Effector CD4-positive, alpha-beta T cell (primary cell): Measurements from ENCODE around the gene ZSWIM8.

Experiments
- DNase-seq: peaks from one replicate; pipeline ENCODE4 v3.0.0-alpha.2; 2020

Gene ZSWIM8

DNA sequence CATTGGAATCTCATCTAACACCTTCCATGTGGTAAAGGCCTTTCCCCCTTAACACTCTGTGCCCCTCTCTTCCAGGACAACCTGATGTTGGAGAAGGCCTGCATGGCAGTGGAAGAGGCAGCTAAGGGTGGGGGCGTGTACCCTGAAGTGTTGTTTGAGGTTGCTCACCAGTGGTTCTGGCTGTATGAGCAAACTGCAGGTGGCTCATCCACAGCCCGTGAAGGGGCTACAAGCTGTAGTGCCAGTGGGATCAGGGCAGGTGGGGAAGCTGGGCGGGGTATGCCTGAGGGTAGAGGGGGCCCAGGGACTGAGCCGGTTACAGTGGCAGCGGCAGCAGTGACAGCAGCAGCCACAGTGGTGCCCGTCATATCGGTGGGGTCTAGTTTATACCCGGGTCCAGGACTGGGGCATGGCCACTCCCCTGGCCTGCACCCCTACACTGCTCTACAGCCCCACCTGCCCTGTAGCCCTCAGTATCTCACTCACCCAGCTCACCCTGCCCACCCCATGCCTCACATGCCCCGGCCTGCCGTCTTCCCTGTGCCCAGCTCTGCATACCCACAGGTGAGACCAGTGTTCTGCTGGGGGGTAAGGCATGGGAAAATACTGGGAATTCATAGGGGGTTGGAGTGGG lies 13.6 kb downstream of the ZSWIM8 start:
- no peak for DNase-seq

GRCh38 chr10:73799899-73800559 lies 14.6 kb downstream of the ZSWIM8 start:
- no peak for DNase-seq

- DNase-seq, result no peak
Measured at GRCh38 chr10:73800560-73801252, 15.3 kb downstream of the ZSWIM8 start.

GRCh38 chr10:73801253-73801590 lies 15.8 kb downstream of the ZSWIM8 start:
- no peak for DNase-seq

DNA sequence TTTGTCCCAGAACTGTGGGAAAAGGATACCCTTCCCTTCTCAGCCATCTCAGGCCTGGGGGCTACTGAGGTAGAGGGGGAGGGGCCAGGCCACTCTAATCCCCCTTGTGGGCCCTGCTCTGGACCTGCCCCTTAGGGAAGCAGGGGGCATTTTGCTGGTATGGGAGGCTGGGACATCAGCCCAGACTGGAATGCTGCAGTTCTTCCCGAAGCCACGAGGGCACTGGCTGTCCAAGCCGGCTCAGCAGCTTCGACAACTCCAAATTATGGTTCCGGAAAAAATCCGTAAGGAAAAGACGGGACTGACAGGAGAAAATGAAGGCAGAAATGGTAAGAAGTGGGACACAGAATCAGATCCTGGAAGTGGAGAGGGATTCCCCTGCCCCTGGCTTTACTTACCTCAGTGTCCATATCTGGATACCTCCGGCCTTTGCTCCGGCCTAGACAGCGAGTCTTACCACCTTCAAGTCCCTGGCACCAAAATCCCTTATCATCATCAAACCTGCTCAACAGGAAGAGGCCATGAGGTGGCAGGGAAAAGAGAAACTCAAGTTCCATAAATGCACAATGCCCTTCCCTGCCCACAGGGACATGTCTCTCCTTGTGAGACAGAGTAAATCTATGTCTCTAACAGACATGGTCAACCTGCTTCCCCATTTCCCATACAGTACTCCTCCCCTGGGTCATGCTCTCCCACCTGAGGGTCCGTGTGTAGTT lies 17.0 kb downstream of the ZSWIM8 start:
- no peak for DNase-seq

GRCh38 chr10:73803680-73804286 lies 18.4 kb downstream of the ZSWIM8 start:
- DNase-seq, result no peak

- no peak for DNase-seq
Measured at GRCh38 chr10:73806176-73806950, 21.0 kb downstream of the ZSWIM8 start.

DNA sequence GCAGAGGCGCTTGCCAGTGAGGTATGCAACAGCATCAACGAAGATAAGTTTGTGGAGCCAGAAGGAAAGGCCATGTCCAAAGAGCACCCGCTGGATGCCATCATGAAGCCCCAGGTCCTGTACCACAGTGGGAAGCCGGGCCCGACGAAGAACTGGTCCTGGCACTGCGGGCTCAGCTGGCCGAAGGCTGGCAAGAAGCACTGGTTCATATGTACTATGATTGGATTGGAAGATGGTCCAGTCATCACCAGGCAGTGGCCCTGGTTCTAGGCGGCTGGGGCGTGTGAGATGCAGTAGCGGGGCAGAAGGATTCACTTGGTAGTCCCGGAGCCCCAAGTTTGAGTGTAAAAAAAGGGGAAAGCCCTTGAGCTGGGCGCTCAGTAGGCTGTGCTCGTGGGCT lies 22.1 kb downstream of the ZSWIM8 start:
- no peak for DNase-seq

- no peak for DNase-seq
Measured at GRCh38 chr10:73808021-73808815, 22.8 kb downstream of the ZSWIM8 start.

DNA sequence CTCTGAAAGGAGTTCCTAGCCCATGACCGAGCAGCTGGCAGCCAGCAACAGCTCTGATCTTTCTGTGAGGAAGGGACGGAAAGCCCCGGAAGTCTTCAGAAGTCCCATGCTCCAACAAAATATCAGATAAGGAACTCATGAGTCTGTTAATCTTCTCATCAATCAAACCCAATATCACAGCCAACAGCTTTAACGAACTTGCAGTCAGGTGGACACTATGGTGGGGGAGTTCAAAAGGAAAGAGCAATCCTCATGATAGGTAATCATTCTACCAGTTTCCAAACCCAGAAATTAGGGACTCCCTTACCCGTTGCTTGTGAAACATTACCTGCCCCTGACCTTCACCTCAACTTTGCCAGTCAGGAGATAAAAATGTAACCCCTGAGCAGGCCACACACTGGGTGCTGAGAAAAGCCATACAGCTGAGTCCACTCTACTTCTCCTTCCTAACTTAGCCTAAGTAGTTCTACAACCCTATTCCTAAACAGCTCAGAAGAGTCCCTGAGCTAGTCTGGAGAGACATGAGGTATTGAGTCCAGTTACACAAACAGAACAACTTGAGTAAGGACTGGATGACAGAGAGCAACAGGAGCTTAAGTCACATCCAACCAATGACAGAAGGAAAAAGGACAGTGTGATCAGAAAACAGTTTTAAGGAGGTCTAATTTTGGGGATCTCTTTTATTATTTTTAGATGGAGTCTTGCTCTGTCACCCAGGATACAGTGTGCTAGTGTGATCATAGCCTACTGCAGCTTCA lies 23.8 kb downstream of the ZSWIM8 start:
- no peak for DNase-seq

DNA sequence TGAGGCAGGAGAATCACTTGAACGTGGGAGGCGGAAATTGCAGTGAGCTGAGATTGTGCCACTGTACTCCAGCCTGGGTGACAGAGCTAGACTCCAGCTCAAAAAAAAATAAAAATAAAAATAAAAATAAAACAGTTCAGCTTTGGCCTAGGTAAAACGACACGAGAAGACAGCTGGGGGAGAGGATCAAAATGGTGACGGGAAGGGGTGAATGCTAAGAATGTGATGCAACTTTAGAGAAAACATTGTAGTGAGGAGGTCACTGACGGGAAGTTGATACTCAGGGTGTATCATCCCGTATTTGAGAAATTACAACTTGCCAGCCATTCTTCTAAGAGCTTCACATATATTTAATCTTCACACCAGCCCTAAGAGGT lies 24.9 kb downstream of the ZSWIM8 start:
- DNase-seq, result no peak

- peak; percentile 46 for DNase-seq
Measured at GRCh38 chr10:73810735-73811465, 25.5 kb downstream of the ZSWIM8 start.

DNA sequence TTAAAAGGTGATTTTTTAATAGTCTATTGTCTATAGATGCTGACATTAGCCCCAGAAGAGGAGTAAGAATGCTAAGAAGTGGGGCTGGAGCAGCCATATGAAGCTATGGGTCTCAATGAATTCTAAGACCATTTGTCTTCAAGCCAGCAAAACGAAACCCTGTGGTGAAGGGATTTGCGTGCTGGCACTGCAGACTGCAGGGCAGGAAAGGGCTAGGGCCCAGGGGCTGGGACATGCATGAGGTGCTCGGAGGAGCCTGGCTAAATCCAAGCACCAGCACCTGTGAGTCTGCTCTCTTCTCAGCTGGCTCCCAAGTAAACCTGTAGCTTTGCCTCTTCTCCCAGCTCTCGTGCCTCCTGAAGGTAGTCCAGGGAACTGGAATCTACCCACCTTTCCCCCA lies 27.3 kb downstream of the ZSWIM8 start:
- DNase-seq, result no peak

DNA sequence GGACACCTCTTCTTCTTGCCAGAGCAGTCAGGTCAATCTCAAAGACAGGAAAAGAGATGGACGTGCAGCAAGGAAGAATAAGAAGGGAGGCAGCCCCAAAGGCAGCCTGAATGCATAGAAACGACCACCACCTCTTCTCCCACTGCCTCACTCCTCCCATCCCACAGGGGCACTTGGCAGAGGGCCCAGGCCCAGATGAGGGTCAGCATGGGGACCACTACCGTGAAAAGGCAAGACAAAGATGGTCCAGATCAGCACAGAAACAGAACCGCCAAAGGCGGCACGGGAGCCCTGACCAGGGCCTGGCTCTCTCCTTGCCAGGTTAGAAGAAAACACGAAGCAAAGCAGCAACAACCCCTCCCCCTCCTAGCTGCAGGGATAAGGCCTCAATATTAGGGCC lies 27.9 kb downstream of the ZSWIM8 start:
- no peak for DNase-seq

GRCh38 chr10:73814276-73814895 lies 29.0 kb downstream of the ZSWIM8 start:
- DNase-seq, result no peak

DNA sequence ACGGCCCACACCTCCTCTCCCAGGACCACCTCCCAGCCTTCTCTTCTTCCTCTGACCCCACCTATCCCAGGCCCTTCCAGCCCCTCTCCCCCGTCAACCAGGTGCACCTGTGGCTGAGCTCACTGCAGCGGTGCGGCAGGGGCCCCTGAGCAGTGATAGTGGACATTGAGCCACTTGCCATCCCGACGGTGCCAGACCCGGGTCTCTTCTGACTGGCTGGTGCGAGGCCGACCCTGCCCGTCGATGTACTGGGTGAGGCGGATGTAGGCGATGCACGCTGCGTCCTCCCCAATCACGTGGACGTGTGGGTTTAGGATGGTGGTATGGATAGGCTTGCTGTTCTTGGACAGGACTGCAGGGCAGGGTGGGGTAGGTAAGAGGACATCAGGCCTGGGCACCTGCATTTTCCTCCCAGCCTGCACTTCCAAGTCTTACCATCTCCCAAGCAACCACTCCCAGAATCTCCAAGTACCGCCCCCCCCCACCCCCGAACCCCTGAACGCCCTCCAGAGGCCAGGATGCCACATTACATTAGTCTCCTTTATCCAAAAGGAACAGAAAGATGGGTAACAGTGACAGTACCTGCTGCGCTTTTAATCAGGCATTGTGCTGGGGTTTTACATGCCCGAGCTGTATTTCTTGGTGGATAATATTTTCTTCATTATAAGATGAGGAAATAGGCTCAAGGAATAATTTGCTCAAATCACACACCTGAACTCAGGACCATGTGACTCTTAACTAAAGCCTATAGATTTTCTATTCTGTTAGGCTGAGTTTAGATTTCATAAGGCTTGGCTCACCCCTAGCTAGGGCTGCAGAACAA lies 29.7 kb downstream of the ZSWIM8 start:
- DNase-seq, result no peak

DNA sequence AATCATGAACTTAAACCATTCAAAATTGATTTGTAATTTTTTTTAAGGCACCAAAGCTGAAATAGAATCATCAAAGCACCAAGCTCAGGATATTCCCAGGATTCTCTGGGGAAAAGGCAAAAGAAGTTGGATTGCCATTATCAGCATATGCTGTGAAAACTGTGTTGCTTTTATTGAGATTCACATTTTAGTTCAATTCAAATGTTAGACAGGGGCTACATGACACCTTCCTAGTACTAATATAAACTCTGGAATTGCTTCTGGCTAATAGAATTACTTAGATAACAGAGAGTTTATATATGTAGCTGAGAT lies 30.3 kb downstream of the ZSWIM8 start:
- DNase-seq, result no peak

GRCh38 chr10:73816917-73817729 lies 31.7 kb downstream of the ZSWIM8 start:
- no peak for DNase-seq
